ENCODE measurements around the gene ITGBL1. TPM values are rescaled to one million over a fixed set of nuclear protein-coding genes. Genes with fewer than 3 reads are reported as not detected.

ITGBL1 gene
- total RNA-seq, 1 experiment from 2014 or later: 0.22 TPM

- TF ChIP-seq NR2C2 (CRISPR knock-in tag; IDR thresholded peaks at IDR 0.05) (no peak), HMGA2 (CRISPR knock-in tag; IDR thresholded peaks at IDR 0.05) (no peak), HMGXB4 (CRISPR knock-in tag; IDR thresholded peaks at IDR 0.05) (no peak), PREB (CRISPR knock-in tag; IDR thresholded peaks at IDR 0.05; ENCODE audit: borderline replicate concordance) (no peak), JAZF1 (CRISPR knock-in tag; IDR thresholded peaks at IDR 0.05) (no peak), ZNF396 (CRISPR knock-in tag; IDR thresholded peaks at IDR 0.05; ENCODE audit: borderline replicate concordance) (no peak), TP53 (CRISPR knock-in tag; IDR thresholded peaks at IDR 0.05) (no peak), USF1 (CRISPR knock-in tag; IDR thresholded peaks at IDR 0.05) (no peak), ELF4 (CRISPR knock-in tag; IDR thresholded peaks at IDR 0.05; ENCODE audit: low read depth) (no peak), TEAD4 (CRISPR knock-in tag; IDR thresholded peaks at IDR 0.05) (no peak), ESRRA (CRISPR knock-in tag; IDR thresholded peaks at IDR 0.05; ENCODE audit: borderline replicate concordance) (no peak)
Measured at GRCh38 chr13:101707659-101708058, 255.2 kb downstream of the ITGBL1 start (continued).

GRCh38 chr13:101708115-101708514 is 255.6 kb downstream of the ITGBL1 start:
- ATAC-seq (peak; percentile 70), DNase-seq (ENCODE audit: low spot score) (no peak)
- POLR2A ChIA-PET: no interaction called here
- CTCF ChIA-PET: no interaction called here
- H3K4me3 Mint-ChIP-seq: no peak overlapping the region
- no peak for TF ChIP-seq IRF2 (CRISPR knock-in tag; IDR thresholded peaks at IDR 0.05; ENCODE audit: borderline replicate concordance, low read depth)
- no peak for TF ChIP-seq ZBTB43 (CRISPR knock-in tag; IDR thresholded peaks at IDR 0.05)
- no peak for TF ChIP-seq ZBTB21 (CRISPR knock-in tag; IDR thresholded peaks at IDR 0.05; ENCODE audit: borderline replicate concordance)
- no peak for TF ChIP-seq TEAD1 (CRISPR knock-in tag; IDR thresholded peaks at IDR 0.05)
- H3K27ac Mint-ChIP-seq: no peak overlapping the region
- no peaks in the 10 kb centered on the region for H3K36me3 Mint-ChIP-seq
- H3K27me3 Mint-ChIP-seq (ENCODE audit: low read depth): no peaks in the 10 kb centered on the region; the same call in 1 of the 2 replicates
- peaks cover 10% of the 10 kb centered on the region for H3K9me3 Mint-ChIP-seq
- peaks cover 18% of the 10 kb centered on the region for H3K4me1 Mint-ChIP-seq

GRCh38 chr13:101709952-101710351 is 257.5 kb downstream of the ITGBL1 start:
- Mint-ChIP-seq H3K4me3 (no peak overlapping the region), H3K9me3 (no peaks in the 10 kb centered on the region), H3K27me3 (ENCODE audit: low read depth) (no peaks in the 10 kb centered on the region; the same call in 1 of the 2 replicates), H3K4me1 (peaks cover 14% of the 10 kb centered on the region), H3K36me3 (no peaks in the 10 kb centered on the region), H3K27ac (no peak overlapping the region)
- POLR2A ChIA-PET: no interaction called here
- CTCF ChIA-PET: no interaction called here
- no peak for DNase-seq (ENCODE audit: low spot score)
- no peak for ATAC-seq
- TF ChIP-seq JUN (CRISPR knock-in tag; IDR thresholded peaks at IDR 0.05): no peak
- no peak for TF ChIP-seq GRHL2 (CRISPR knock-in tag; IDR thresholded peaks at IDR 0.05; ENCODE audit: insufficient replicate concordance, severe bottlenecking)
- TF ChIP-seq ZMAT4 (CRISPR knock-in tag; IDR thresholded peaks at IDR 0.05): no peak
- TF ChIP-seq KAT7 (CRISPR knock-in tag; IDR thresholded peaks at IDR 0.05; ENCODE audit: borderline replicate concordance): no peak
- TF ChIP-seq OVOL2 (CRISPR knock-in tag; IDR thresholded peaks at IDR 0.05; ENCODE audit: borderline replicate concordance): no peak
- TF ChIP-seq ZNF416 (CRISPR knock-in tag; IDR thresholded peaks at IDR 0.05): no peak
- no peak for TF ChIP-seq ZNF532 (CRISPR knock-in tag; IDR thresholded peaks at IDR 0.05; ENCODE audit: borderline replicate concordance)
- TF ChIP-seq ZNF425 (CRISPR knock-in tag; conservative IDR thresholded peaks at IDR 0.05): no peak
